Stimulated activated memory B cell treated with anti-CD40 and anti-IgM and Interleukin-4, amounts not matched to agents 10 μg/mL and 1 μg/mL and 100 μg/mL, for 72 hours (primary cell): ENCODE results near the gene CTIF.

Experiments used
- ATAC-seq: fragments of 150-1000 bp; cut with Tn5 transposase; 2 replicates; pipeline ENCODE4 v1.10.0; 2021
- H3K27ac Mint-ChIP-seq: one replicate; pipeline ENCODE4 v1.8.0; 2022; ENCODE audit warnings: mild to moderate bottlenecking, mixed read lengths
- H3K27me3 Mint-ChIP-seq: one replicate; pipeline ENCODE4 v1.8.0; 2022; ENCODE audit warnings: mixed read lengths
- H3K36me3 Mint-ChIP-seq: one replicate; pipeline ENCODE4 v1.8.0; 2022; ENCODE audit warnings: mixed read lengths
- H3K4me1 Mint-ChIP-seq: one replicate; pipeline ENCODE4 v1.8.0; 2022; ENCODE audit warnings: mixed read lengths
- H3K4me3 Mint-ChIP-seq: one replicate; pipeline ENCODE4 v1.8.0; 2022; ENCODE audit warnings: mild to moderate bottlenecking, moderate library complexity, mixed read lengths
- H3K9me3 Mint-ChIP-seq: one replicate; pipeline ENCODE4 v1.8.0; 2022; ENCODE audit warnings: mixed read lengths

The CTIF gene

GRCh38 chr18:48698707-48699106 lies 159.9 kb downstream of the CTIF start:
- Mint-ChIP-seq H3K4me1 (peaks cover 25% of the 10 kb centered on the region), H3K4me3 (no peak overlapping the region), H3K27me3 (no peaks in the 10 kb centered on the region), H3K27ac (no peak overlapping the region), H3K36me3 (no peaks in the 10 kb centered on the region), H3K9me3 (no peaks in the 10 kb centered on the region)
- peak; percentile 81 for ATAC-seq

- Mint-ChIP-seq H3K36me3 (no peaks in the 10 kb centered on the region), H3K4me1 (peaks cover 25% of the 10 kb centered on the region), H3K27me3 (no peaks in the 10 kb centered on the region), H3K9me3 (no peaks in the 10 kb centered on the region), H3K4me3 (no peak overlapping the region), H3K27ac (no peak overlapping the region)
- no peak for ATAC-seq
Measured at GRCh38 chr18:48699761-48700160, 160.9 kb downstream of the CTIF start.

DNA sequence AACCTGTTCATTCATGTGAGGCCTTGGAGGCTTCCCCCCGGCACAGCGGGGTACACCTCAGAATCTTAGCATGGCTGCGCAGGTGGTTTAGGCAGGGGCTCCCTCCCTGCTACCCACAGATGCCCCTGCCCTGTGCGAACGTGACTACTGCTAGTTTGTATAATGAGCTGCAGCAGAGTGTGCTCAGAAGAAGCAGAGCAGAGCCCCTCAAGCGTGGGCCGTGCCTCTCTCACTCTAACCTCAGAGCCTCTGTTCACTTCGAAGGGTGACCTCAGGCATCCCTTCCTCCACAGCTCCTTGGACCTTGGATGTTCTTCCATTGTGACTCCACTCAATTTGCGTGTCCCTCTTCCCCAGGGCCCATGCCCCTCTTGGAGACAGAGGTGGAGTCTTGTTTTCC lies 161.6 kb downstream of the CTIF start:
- Mint-ChIP-seq H3K27ac (no peak overlapping the region), H3K4me3 (no peak overlapping the region), H3K9me3 (no peaks in the 10 kb centered on the region), H3K36me3 (no peaks in the 10 kb centered on the region), H3K4me1 (peaks cover 25% of the 10 kb centered on the region), H3K27me3 (no peaks in the 10 kb centered on the region)
- ATAC-seq, result peak; percentile 26

DNA sequence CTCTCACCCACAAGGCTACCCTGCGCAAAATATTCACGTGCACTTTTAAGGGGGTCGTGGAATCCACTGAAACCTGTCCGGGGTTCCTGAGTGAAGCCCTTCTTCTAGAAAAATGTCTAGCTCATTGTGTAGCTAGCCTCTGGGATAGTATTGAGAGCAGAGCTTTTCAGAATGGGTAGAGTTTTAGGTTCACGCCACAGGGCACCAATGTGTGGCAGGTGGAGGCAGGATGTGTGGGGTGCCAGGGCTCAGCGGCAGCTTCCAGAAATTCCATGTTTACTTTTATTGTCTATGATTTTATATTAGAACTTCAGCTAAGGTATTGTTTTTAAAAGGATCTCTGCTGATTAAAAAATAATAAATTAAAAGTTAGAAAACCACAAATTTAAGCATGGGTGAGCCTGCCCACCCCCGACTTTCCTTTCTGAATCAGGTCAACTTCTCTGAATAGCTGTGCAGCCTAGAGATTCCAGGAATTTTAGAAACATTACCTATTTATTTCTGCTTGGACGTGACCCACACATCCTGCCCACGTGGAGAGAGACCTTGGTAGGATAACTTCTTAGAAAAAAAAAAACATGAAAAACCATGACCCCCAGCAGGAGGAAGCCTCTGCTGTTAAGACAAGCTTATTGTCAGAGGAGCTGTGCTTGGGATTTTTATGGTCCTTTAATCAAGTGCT lies 163.7 kb downstream of the CTIF start:
- Mint-ChIP-seq H3K27me3 (no peaks in the 10 kb centered on the region), H3K4me3 (no peak overlapping the region), H3K4me1 (peaks cover 25% of the 10 kb centered on the region), H3K9me3 (no peaks in the 10 kb centered on the region), H3K36me3 (no peaks in the 10 kb centered on the region), H3K27ac (no peak overlapping the region)
- no peak for ATAC-seq

DNA sequence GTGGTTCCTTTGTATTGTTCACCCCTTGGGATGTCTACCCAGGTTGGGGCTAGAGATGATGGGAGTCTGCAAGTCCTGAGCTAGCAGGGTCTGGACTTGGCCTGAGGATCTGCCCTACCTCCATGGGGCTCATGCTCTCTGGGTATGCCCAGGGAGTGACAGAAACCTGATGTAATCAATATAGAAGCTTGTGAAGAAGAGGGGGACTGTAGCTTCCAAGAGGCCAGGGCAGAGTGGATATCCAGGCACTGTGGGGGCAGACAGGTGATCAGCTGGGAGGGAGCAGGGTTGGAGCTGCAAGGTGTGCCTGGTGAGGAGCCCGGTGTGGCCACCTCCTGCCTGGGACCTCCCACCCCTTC lies 164.2 kb downstream of the CTIF start:
- Mint-ChIP-seq H3K4me3 (no peak overlapping the region), H3K9me3 (peaks cover 3% of the 10 kb centered on the region), H3K27ac (no peak overlapping the region), H3K4me1 (peaks cover 25% of the 10 kb centered on the region), H3K27me3 (no peaks in the 10 kb centered on the region), H3K36me3 (no peaks in the 10 kb centered on the region)
- no peak for ATAC-seq

DNA sequence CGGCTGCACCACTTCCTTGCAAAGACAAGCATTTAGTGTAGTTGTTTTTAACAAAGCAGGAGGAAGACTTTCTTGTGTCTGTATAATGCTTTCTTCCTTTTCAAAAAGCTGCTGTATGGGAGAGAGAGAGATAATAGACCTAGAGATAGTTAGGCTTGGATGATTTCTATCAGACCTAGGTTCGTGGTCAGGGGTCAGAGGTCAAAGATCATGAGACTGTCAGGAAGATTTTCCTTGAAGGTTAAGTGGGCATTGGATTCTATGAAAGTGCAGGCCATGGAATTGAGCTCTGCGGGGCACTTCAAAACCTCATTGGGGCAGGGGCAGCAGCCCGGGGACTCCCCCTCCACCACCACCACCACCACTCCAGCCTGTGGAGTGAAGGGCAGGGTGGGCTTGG lies 164.6 kb downstream of the CTIF start:
- H3K27me3 Mint-ChIP-seq, result no peaks in the 10 kb centered on the region
- H3K27ac Mint-ChIP-seq, result no peak overlapping the region
- no peaks in the 10 kb centered on the region for H3K36me3 Mint-ChIP-seq
- no peak overlapping the region for H3K4me3 Mint-ChIP-seq
- peaks cover 23% of the 10 kb centered on the region for H3K4me1 Mint-ChIP-seq
- H3K9me3 Mint-ChIP-seq, result peaks cover 5% of the 10 kb centered on the region
- no peak for ATAC-seq

- peaks cover 5% of the 10 kb centered on the region for H3K9me3 Mint-ChIP-seq
- no peaks in the 10 kb centered on the region for H3K36me3 Mint-ChIP-seq
- H3K4me1 Mint-ChIP-seq, result peaks cover 11% of the 10 kb centered on the region
- no peak overlapping the region for H3K4me3 Mint-ChIP-seq
- ATAC-seq, result no peak
- H3K27me3 Mint-ChIP-seq, result no peaks in the 10 kb centered on the region
- no peak overlapping the region for H3K27ac Mint-ChIP-seq
Measured at GRCh38 chr18:48705043-48705442, 166.2 kb downstream of the CTIF start.

DNA sequence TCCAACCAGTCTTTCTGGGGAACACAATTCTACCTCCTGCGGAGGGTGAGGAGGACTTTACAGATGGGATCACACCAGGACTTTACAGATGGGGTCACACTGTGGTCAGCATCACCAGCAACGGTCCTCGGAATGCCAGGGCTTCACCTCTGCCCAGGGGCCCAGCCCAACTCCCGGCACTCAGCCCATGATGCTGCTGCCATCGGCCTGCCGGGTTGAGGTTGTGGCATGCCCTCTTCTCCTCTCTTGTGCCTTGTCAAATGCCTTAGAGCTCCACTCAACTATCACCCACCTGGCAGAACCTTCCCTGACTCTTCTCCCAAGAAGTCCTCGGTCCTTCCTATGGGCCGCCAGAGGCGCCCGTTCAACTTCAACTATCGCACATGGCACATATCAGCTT lies 166.7 kb downstream of the CTIF start:
- H3K27me3 Mint-ChIP-seq, result no peaks in the 10 kb centered on the region
- no peak for ATAC-seq

DNA sequence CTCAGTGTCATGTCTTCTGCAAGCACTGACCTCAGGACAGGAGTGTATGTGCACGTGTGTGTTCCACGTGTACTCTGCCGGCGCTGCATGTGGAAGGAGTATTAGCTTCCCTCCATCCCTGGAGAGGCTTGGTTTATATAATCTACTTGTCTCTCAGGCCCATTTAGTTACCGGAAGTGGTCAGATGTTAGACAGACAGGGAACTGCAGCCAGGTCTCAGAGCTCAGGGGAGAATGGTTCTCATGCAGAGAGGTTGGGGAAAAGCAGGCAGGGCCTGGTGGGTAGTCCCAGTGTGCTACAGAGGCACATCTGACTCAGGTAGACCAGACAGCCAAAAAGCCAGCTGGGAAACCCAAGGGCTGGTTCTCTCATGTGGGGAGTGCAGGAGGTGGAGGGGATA lies 167.9 kb downstream of the CTIF start:
- no peaks in the 10 kb centered on the region for H3K27me3 Mint-ChIP-seq
- no peak for ATAC-seq
- H3K4me1 Mint-ChIP-seq, result peaks cover 4% of the 10 kb centered on the region
- no peaks in the 10 kb centered on the region for H3K36me3 Mint-ChIP-seq
- no peak overlapping the region for H3K4me3 Mint-ChIP-seq
- H3K27ac Mint-ChIP-seq, result no peak overlapping the region
- peaks cover 5% of the 10 kb centered on the region for H3K9me3 Mint-ChIP-seq

More for the DNA sequence above, 166.7 kb downstream of the CTIF start:
- no peaks in the 10 kb centered on the region for H3K36me3 Mint-ChIP-seq
- peaks cover 5% of the 10 kb centered on the region for H3K9me3 Mint-ChIP-seq
- peaks cover 6% of the 10 kb centered on the region for H3K4me1 Mint-ChIP-seq
- no peak overlapping the region for H3K4me3 Mint-ChIP-seq
- no peak overlapping the region for H3K27ac Mint-ChIP-seq

DNA sequence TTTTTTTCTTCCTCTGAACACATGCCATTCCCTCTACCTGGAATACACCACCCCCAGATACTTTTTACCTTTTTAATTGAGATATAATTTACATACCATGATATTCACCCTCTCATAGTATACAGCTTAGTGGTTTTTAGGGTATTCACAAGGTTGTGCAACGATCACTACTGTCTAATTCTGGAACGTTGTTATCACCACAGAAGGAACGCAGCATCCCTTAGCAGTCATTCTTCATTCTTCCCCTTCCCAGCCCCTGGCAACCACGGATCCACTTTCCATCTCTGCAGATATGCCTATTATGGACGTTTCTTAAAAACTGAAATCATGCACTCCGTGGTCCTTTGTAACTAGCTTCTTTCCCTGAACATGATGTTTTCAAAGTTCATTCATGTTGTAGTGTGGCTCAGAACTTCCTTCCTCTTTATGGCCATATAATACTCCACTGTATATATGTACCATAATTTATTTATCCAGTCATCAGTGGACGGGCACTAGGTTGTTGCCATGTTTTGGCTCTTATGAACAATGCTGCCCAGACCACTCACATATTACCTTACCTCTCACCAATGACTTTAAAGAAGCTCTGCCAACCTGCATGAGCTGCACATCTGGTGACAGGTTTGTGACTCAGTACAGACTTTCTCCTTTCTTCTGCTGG lies 168.9 kb downstream of the CTIF start:
- Mint-ChIP-seq H3K4me1 (peaks cover 4% of the 10 kb centered on the region), H3K4me3 (no peak overlapping the region), H3K27me3 (no peaks in the 10 kb centered on the region), H3K9me3 (peaks cover 5% of the 10 kb centered on the region), H3K27ac (no peak overlapping the region), H3K36me3 (peaks cover 4% of the 10 kb centered on the region)
- no peak for ATAC-seq

DNA sequence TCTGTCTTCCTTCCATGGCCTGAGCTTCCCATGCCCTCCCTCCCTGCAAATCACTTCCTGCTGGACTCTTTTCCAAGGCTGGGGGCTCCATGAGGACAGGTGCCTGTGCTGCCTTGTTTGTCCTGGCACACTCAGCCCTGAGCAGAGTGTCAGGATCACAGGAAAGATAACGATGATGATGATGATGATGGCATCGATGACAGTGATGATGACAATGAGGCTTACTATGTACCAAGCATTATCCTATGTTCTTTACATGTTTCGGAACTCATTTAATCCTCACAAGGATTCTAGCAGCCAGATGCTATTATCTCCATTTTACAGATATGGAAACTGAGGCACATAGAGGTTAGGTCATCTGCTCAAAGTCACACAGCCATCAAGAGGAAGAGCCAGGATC lies 170.0 kb downstream of the CTIF start:
- Mint-ChIP-seq H3K4me1 (no peaks in the 10 kb centered on the region), H3K27me3 (no peaks in the 10 kb centered on the region), H3K36me3 (peaks cover 4% of the 10 kb centered on the region), H3K9me3 (peaks cover 5% of the 10 kb centered on the region), H3K4me3 (no peak overlapping the region), H3K27ac (no peak overlapping the region)
- no peak for ATAC-seq

DNA sequence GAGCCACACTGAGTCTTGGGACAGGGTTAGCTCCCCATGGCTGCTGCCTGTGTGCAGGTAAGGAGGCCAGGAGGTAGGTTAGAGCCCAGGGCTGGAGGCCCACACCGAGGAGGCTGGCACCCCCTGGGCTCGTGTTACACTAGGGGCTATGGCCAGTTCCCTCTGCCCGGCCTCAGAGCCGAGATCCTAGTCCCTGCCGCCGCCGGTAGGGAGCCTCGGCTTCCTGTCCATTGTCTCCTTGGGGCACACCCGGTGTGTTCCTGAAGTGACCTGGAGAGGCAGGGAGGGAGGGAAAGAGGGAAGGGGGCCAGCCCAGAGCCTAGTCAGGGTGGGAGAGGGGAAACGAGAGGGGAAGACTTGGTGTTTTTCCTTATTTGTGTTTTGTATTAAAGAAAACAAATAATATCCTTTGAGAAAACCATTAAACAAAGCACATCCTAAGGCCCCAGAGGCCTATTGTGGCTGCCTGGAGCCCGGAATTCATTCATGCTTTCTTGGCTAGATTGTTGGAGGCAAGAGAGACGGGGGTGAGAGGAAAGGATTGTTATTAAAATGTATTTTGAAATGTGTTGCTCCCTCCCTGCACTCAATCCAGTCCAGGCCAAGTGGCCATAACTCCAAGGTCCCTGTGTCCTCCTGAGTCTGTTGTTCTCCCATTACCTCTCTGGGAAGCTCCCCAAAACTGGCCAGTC lies 170.7 kb downstream of the CTIF start:
- H3K36me3 Mint-ChIP-seq, result peaks cover 4% of the 10 kb centered on the region
- no peak for ATAC-seq
- no peak overlapping the region for H3K27ac Mint-ChIP-seq
- H3K27me3 Mint-ChIP-seq, result no peaks in the 10 kb centered on the region
- peaks cover 5% of the 10 kb centered on the region for H3K9me3 Mint-ChIP-seq
- no peaks in the 10 kb centered on the region for H3K4me1 Mint-ChIP-seq
- no peak overlapping the region for H3K4me3 Mint-ChIP-seq

GRCh38 chr18:48711651-48712486 lies 173.0 kb downstream of the CTIF start:
- Mint-ChIP-seq H3K27me3 (no peaks in the 10 kb centered on the region), H3K9me3 (peaks cover 5% of the 10 kb centered on the region), H3K4me3 (no peak overlapping the region), H3K36me3 (peaks cover 4% of the 10 kb centered on the region), H3K27ac (peak overlapping the region; percentile 36), H3K4me1 (peaks cover 12% of the 10 kb centered on the region)
- ATAC-seq, result peak; percentile 52

DNA sequence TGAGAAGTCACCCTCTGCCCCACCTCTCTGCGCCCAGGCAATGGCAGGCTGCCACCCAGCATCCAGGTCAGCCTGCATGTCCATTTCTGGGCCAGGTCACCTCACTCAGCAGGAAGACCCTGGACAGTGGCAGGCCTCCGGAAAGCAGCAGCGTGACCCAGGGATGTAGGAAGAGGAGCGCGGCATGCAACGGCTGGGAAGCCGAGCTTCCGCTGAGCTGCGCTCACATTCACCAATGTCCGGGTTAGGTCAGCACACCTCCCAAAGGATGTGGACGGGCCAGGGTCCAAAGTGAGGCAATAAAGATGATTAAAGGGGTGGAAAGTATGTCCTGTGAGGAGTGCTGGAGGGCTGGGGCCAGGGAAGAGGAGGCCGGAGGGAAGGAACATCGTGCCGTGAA lies 174.5 kb downstream of the CTIF start:
- no peak for ATAC-seq

GRCh38 chr18:48714873-48715272 lies 176.0 kb downstream of the CTIF start:
- Mint-ChIP-seq H3K36me3 (peaks cover 20% of the 10 kb centered on the region), H3K27me3 (no peaks in the 10 kb centered on the region), H3K27ac (no peak overlapping the region), H3K4me1 (peaks cover 12% of the 10 kb centered on the region), H3K9me3 (no peaks in the 10 kb centered on the region), H3K4me3 (no peak overlapping the region)
- ATAC-seq, result no peak

More for the DNA sequence above, 174.5 kb downstream of the CTIF start:
- Mint-ChIP-seq H3K27me3 (no peaks in the 10 kb centered on the region), H3K4me3 (no peak overlapping the region), H3K27ac (no peak overlapping the region), H3K36me3 (peaks cover 8% of the 10 kb centered on the region), H3K4me1 (peaks cover 12% of the 10 kb centered on the region), H3K9me3 (no peaks in the 10 kb centered on the region)
